Activated naive CD8-positive, alpha-beta T cell (primary cell): ENCODE results near the gene IRGC.

Source experiments
- H3K27ac Mint-ChIP-seq: one replicate; pipeline ENCODE4 v1.8.0; 2021; ENCODE audit warnings: mixed read lengths
- H3K27me3 Mint-ChIP-seq: one replicate; pipeline ENCODE4 v1.8.0; 2021; ENCODE audit warnings: mixed read lengths
- H3K36me3 Mint-ChIP-seq: one replicate; pipeline ENCODE4 v1.8.0; 2021; ENCODE audit warnings: mixed read lengths
- H3K4me1 Mint-ChIP-seq: one replicate; pipeline ENCODE4 v1.8.0; 2021; ENCODE audit warnings: low read depth, mixed read lengths
- H3K4me3 Mint-ChIP-seq: one replicate; pipeline ENCODE4 v1.8.0; 2021; ENCODE audit warnings: mild to moderate bottlenecking, mixed read lengths
- H3K9me3 Mint-ChIP-seq: one replicate; pipeline ENCODE4 v1.8.0; 2021; ENCODE audit warnings: low read depth, mixed read lengths

The IRGC gene

GRCh38 chr19:43682824-43683661 lies 32.8 kb upstream of the IRGC start:
- Mint-ChIP-seq H3K4me1 (no peaks in the 10 kb centered on the region), H3K36me3 (no peaks in the 10 kb centered on the region), H3K4me3 (no peak overlapping the region), H3K27ac (no peak overlapping the region), H3K27me3 (no peaks in the 10 kb centered on the region), H3K9me3 (no peaks in the 10 kb centered on the region)

GRCh38 chr19:43683905-43684304 lies 32.0 kb upstream of the IRGC start:
- no peaks in the 10 kb centered on the region for H3K9me3 Mint-ChIP-seq

GRCh38 chr19:43684326-43684725 lies 31.6 kb upstream of the IRGC start:
- H3K4me1 Mint-ChIP-seq: no peaks in the 10 kb centered on the region
- no peak overlapping the region for H3K4me3 Mint-ChIP-seq
- H3K9me3 Mint-ChIP-seq: no peaks in the 10 kb centered on the region
- H3K27me3 Mint-ChIP-seq: no peaks in the 10 kb centered on the region
- no peaks in the 10 kb centered on the region for H3K36me3 Mint-ChIP-seq
- H3K27ac Mint-ChIP-seq: no peak overlapping the region

More at GRCh38 chr19:43683905-43684304, 32.0 kb upstream of the IRGC start:
- H3K27me3 Mint-ChIP-seq: no peaks in the 10 kb centered on the region
- no peak overlapping the region for H3K4me3 Mint-ChIP-seq
- no peaks in the 10 kb centered on the region for H3K4me1 Mint-ChIP-seq
- no peaks in the 10 kb centered on the region for H3K36me3 Mint-ChIP-seq
- H3K27ac Mint-ChIP-seq: no peak overlapping the region

- no peaks in the 10 kb centered on the region for H3K4me1 Mint-ChIP-seq
- H3K9me3 Mint-ChIP-seq: no peaks in the 10 kb centered on the region
- no peak overlapping the region for H3K27ac Mint-ChIP-seq
- peaks cover 2% of the 10 kb centered on the region for H3K36me3 Mint-ChIP-seq
- no peak overlapping the region for H3K4me3 Mint-ChIP-seq
- no peaks in the 10 kb centered on the region for H3K27me3 Mint-ChIP-seq
Observed at GRCh38 chr19:43687660-43687997, 28.2 kb upstream of the IRGC start.

GRCh38 chr19:43688059-43688701 lies 27.7 kb upstream of the IRGC start:
- Mint-ChIP-seq H3K4me1 (no peaks in the 10 kb centered on the region), H3K4me3 (no peak overlapping the region), H3K9me3 (no peaks in the 10 kb centered on the region), H3K36me3 (peaks cover 2% of the 10 kb centered on the region), H3K27ac (no peak overlapping the region), H3K27me3 (no peaks in the 10 kb centered on the region)

DNA sequence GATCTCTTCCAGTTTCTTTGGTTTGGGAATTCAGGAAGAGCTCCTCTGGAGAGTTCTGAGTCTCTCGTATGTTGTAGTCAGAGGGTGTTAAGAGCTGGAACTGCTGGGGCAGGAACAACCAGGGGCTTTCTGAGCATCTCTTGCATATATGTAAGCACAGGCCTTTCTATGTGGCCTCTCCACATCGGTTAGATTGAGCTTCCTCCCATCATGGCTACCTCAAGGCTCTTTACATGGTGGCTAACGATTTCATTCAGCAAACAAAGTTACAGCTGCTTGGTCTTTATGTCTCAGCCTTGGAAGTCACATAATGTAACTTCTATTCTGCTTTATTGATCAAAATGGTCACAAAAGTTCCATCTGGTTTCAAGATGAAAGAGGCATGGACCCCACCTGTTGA lies 25.4 kb upstream of the IRGC start:
- peaks cover 2% of the 10 kb centered on the region for H3K36me3 Mint-ChIP-seq
- H3K4me1 Mint-ChIP-seq: no peaks in the 10 kb centered on the region
- no peaks in the 10 kb centered on the region for H3K9me3 Mint-ChIP-seq
- no peak overlapping the region for H3K4me3 Mint-ChIP-seq
- H3K27ac Mint-ChIP-seq: no peak overlapping the region
- no peaks in the 10 kb centered on the region for H3K27me3 Mint-ChIP-seq

GRCh38 chr19:43690890-43691289 lies 25.0 kb upstream of the IRGC start:
- Mint-ChIP-seq H3K4me1 (no peaks in the 10 kb centered on the region), H3K27ac (no peak overlapping the region), H3K9me3 (no peaks in the 10 kb centered on the region), H3K36me3 (peaks cover 2% of the 10 kb centered on the region), H3K27me3 (no peaks in the 10 kb centered on the region), H3K4me3 (no peak overlapping the region)

DNA sequence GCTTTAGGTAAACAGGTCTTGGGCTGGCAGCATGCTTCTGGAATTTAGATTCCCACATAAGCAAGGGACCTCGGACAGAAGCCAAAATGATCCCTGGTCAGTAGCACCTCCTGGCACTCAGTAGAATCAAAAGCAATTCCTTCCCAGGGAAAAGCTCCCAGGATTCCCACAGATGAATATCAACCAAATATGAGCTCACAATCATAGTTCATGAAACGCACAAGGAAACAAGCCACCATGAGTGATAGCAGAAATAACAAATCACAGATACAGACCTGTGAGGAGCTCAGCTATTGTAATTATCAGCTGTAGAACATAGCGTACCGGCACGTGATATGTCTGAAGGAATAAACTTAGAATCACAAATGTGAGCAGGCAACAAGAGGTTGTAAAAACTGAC lies 24.1 kb upstream of the IRGC start:
- Mint-ChIP-seq H3K9me3 (no peaks in the 10 kb centered on the region), H3K27ac (no peak overlapping the region), H3K4me1 (no peaks in the 10 kb centered on the region), H3K4me3 (no peak overlapping the region), H3K27me3 (peaks cover 3% of the 10 kb centered on the region), H3K36me3 (peaks cover 5% of the 10 kb centered on the region)

- Mint-ChIP-seq H3K27me3 (peaks cover 3% of the 10 kb centered on the region), H3K27ac (no peak overlapping the region)
Observed at GRCh38 chr19:43692385-43692784, 23.5 kb upstream of the IRGC start.

GRCh38 chr19:43692877-43693276 lies 23.0 kb upstream of the IRGC start:
- Mint-ChIP-seq H3K27me3 (peaks cover 5% of the 10 kb centered on the region), H3K27ac (no peak overlapping the region)

More at GRCh38 chr19:43692385-43692784, 23.5 kb upstream of the IRGC start:
- Mint-ChIP-seq H3K9me3 (no peaks in the 10 kb centered on the region), H3K36me3 (peaks cover 5% of the 10 kb centered on the region), H3K4me1 (no peaks in the 10 kb centered on the region), H3K4me3 (no peak overlapping the region)

GRCh38 chr19:43694553-43694952 lies 21.3 kb upstream of the IRGC start:
- Mint-ChIP-seq H3K27me3 (peaks cover 7% of the 10 kb centered on the region), H3K4me3 (no peak overlapping the region), H3K4me1 (peaks cover 3% of the 10 kb centered on the region)

More at GRCh38 chr19:43692877-43693276, 23.0 kb upstream of the IRGC start:
- peaks cover 5% of the 10 kb centered on the region for H3K36me3 Mint-ChIP-seq
- no peak overlapping the region for H3K4me3 Mint-ChIP-seq
- H3K4me1 Mint-ChIP-seq: peaks cover 1% of the 10 kb centered on the region
- no peaks in the 10 kb centered on the region for H3K9me3 Mint-ChIP-seq

DNA sequence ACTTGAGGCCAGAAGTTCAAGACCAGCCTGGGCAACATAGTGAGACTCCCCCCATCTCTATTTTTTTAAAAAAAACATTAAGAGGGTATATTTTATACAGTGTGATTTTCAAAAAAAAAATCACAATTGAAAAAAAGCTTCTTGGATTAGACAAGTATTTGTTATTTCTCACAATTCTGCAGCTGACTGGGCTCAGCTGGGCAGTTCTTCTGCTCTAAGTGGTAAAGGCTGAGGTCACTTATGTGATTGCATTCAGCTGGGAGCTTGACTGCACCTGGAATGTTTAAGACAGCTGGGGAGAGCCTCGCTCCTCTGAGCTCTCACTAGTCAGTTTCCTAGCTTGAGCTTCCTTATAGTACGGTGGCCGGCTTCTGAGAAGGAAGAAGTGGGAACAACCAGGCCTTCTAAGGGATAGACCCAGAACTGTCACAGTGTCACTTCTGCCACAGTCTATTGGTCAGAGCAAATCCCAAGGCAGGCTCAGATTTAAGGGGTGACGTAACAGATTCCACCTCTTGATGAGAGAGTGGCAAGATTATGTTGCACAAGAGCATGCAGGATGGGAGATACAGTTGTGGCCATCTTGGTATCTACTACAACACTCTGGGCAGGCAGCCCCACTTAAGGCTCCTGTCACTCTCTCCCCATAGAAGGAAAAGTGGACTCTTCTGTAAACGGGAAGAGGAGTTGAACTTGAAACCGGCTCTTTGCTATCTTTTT lies 19.7 kb upstream of the IRGC start:
- H3K27ac Mint-ChIP-seq: no peak overlapping the region
- H3K4me3 Mint-ChIP-seq: no peak overlapping the region
- peaks cover 5% of the 10 kb centered on the region for H3K36me3 Mint-ChIP-seq
- peaks cover 7% of the 10 kb centered on the region for H3K27me3 Mint-ChIP-seq
- peaks cover 17% of the 10 kb centered on the region for H3K4me1 Mint-ChIP-seq
- peaks cover 1% of the 10 kb centered on the region for H3K9me3 Mint-ChIP-seq

More at GRCh38 chr19:43694553-43694952, 21.3 kb upstream of the IRGC start:
- Mint-ChIP-seq H3K27ac (no peak overlapping the region), H3K9me3 (no peaks in the 10 kb centered on the region), H3K36me3 (peaks cover 5% of the 10 kb centered on the region)

DNA sequence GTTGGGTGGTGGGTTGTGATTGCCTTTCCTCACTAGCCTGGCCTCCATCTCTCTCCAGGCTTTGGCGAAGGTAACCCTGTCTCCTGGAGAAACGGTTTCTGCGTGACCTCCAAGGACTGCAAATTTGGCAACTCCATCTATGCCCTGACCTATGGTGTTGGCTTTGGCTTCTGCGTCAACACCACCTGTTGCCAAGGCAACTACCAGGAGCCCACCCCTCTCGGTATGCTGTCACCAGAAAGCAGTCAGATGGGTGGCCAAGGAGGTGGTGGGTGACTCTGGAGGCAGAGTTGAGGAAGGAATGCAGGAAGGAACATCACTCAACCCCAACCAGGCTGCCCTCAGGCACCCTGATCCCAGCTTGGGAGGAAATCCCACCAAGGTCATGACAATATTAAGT lies 18.6 kb upstream of the IRGC start:
- Mint-ChIP-seq H3K4me3 (no peak overlapping the region), H3K9me3 (peaks cover 5% of the 10 kb centered on the region), H3K4me1 (peaks cover 27% of the 10 kb centered on the region), H3K36me3 (peaks cover 3% of the 10 kb centered on the region), H3K27ac (no peak overlapping the region), H3K27me3 (peaks cover 7% of the 10 kb centered on the region)

- Mint-ChIP-seq H3K4me1 (peaks cover 28% of the 10 kb centered on the region), H3K9me3 (peaks cover 5% of the 10 kb centered on the region), H3K36me3 (peaks cover 3% of the 10 kb centered on the region), H3K27me3 (peaks cover 7% of the 10 kb centered on the region), H3K4me3 (peak overlapping the region; percentile 89), H3K27ac (peak overlapping the region; percentile 54)
Observed at GRCh38 chr19:43699506-43700394, 16.1 kb upstream of the IRGC start.
